Fibroblast of skin of left quadriceps (primary cell): ENCODE results near the gene RNASET2.

Source experiments
- DNase-seq, 2 experiments: peaks; one replicate each; pipeline ENCODE4 v3.0.0-alpha.2; 2013; ENCODE audit warnings: low read depth in 2 of 2

RNASET2 gene, protein sequence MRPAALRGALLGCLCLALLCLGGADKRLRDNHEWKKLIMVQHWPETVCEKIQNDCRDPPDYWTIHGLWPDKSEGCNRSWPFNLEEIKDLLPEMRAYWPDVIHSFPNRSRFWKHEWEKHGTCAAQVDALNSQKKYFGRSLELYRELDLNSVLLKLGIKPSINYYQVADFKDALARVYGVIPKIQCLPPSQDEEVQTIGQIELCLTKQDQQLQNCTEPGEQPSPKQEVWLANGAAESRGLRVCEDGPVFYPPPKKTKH

DNA sequence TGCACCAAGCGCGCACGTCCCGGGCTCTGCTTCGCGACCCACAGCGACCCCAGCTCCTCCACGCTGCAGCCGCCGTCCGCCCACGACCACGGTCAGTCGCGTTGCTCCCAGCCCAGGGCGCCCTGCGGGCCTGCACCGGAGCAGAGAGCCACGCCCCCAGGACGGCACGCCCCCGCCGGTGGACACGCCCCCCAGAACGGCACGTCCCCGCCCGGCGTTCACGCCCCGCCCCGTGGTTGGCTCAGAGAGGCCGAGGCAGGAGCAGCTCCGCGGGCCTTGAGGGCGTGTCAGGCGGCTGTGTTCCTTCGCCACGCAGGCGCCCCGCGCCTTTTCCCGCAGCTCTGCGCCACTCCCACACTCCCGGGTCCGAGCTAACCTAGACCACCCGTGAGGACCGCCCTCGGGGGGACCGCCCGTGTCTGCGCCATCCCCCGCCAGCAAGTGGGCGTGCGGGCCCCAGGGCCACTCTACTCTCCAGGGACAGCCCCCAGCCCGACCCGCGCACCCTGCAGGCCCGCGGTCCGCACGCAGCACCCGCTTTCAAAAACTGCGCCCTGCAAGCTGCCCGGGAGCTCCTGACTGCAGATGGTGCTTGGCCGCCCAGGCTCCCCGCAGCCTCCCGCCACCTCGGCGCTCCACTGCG lies at the start of gene RNASET2:
TSS of gene RNASET2 (minus strand) at position 107 of the 643 bp plus-strand sequence. CDS start 368 bp downstream, outside the sequence.
- peak; percentile 73 for DNase-seq

DNA sequence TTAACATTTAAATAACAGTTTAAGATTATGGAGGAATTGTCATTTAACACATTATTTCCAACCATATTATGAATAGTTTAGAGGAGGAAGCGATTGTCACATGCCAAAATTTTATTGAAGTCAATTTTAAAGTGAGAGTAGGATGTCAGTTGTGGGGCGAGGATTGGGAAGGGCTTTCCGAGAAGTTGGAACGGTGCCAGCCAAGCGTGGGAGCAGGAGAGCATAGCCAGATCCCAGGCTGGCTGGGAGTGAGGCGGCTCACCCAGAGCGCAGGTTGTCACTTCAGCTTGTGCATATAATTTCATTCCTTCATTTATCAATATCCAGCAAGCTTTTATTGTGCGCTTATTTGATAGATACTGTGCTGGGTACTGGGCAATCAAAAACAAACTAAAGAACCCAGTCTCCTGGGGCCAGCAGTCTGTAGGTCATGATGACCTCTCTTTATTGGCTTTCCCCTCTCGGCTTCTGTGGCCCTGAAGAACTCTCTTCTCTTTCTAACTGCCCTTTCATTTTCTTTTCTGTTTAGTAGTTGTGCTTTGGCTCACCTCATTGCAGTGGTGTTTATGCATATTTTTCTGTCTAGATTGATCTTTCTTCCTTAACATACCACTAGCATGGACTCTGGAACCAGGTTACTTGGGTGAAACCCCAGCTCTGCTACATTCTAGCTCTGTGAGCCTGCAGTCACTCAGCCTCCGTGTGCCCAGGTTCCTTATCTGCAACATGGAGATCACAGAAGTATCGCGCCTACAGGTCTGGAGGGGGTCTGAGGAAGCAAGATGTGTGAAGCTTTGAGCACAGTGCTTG lies 49.2 kb upstream of the RNASET2 start:
- no peak for DNase-seq

DNA sequence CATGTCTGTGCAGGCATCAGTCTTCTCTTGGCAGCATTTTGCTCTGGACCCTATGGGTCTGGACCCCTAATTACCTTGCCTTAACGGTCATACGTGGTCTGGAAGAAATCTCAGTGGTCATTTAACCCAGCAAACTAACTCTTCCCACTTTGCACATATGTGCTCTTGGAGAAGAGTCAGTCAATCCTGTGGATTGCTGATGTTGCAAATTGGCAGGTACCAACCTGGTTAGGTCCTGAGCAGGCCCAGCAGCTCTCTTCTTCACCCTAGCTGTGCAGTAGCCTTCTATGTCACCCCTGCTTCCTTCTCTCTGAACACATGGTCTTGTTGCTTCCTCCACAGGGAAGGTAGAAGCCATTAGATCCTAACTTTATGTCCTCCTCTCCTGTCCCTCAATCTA lies 44.4 kb upstream of the RNASET2 start:
- DNase-seq: no peak

DNA sequence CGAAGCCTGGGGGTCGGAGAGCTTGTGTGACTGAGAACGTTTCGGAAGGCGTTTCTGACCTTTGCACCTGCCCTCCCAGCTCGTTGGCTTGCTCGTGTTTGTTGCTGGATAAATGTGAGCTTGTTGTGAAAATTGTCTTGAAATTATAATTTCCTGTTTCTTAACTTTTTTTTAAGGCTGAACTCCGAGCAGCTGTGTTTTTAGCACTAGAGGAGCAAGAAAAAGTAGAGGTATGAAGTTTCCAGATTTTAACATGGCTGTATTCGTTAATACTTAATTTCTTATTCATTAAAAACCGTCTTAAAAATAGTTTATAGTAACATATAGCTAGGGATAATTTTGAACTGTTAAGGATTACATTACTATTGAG lies 43.5 kb upstream of the RNASET2 start:
- no peak for DNase-seq

DNA sequence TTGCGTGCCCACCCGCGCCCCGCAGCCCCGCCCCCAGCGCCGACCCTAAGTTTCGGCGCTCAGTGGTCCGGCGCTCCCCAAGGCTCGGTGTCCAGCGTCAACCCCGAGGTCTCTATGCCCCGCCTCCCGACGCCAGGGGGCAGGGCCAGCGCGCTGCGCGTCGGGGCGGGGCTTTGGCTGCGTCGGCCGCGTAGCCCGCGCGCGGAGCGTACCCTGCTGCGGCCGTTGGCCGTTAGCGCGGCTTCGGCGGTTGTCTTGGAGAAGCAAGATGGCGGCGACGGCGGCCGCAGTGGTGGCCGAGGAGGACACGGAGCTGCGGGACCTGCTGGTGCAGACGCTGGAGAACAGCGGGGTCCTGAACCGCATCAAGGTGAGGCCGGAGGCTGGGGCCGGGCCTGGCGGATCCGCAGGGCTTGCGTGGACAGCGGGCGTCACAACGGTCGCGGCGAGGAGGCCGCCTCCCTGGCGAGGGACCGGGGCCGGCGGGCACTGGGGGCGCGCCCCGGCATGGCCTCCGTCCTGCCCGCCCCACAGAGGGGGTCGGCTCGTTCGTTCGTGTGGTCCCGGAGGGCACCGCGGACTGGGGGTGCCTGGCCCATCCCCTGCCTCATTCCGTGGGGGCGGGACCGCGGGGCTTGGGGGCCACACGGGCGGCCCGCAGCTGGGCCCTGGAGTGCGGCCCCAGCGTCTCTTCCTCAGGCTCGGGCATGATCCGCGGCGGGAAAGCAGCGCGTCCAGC lies 43.0 kb upstream of the RNASET2 start, which contains the start of gene CEP43:
TSS of gene CEP43 (plus strand) at position 253 of the 739 bp plus-strand sequence. CDS start at position 269, 16 bp downstream.
- DNase-seq: peak; percentile 94

DNA sequence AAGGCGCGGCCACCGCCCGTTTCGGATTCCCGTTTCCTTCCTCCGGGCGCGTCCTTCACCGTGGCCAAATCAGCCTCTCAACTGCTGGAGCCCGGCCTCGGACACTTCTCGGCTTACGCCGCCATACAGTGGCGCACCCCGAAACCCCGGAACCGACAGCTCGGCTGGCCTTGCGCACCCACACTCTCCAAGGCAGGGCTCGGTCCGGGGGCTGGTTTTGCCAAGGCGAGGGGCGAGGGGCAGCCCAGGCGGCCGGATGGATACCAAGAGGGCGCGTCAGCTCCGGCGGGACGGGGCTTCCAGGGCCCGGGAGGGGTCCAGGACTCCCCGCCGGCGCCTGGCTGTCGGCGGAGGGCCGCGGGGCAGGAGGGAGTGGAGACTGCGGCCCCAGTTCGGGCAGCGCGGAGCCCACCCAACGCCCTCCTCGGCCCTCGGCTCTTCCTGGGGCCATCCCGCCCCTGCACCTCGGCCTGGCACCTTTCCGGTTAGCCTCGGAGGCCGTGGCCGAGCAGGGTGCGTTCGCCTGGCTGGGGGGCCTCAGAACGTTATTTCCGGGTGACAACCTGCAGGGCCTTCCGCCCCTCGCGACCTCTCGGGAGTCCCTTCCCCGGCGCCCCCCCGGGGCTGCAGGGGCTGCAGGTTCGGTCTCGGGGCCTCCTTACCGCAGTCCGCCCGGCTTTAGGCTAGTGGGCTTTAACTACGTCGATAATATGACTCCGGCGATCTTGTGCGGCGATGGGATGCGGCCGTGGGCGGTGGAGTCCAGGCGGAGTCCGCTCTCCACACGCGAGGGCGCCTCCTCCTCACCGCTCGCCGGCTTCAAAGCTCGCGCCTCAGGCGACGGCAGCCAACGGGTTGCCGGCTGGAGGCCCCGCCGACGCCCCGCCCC lies 42.1 kb upstream of the RNASET2 start:
- DNase-seq: no peak

DNA sequence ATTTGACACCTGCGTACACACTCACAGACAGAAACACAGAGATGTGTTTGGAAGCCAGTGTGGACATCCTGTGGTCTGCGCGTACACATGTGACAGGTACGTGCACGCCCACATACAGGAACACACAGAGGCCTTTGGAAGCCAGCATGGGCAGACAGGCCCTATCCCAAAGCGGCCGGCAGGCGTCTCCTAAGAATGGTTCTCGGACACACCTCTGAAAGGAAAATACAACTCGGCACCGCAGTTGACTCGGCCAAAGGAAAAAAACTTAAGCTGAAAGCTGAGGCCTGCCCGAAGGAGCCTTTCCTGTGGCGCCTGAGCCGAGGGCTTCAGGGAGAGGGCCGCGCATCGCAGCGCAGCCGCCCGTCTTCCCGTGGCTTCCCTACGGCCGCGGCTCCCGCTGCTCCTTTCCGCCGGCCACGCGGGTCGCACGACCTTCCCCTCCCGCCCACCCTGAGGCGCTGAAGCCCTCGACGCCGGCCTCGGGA lies 41.5 kb upstream of the RNASET2 start:
- peak in 1 of 2 experiments; percentile 15 for DNase-seq

DNA sequence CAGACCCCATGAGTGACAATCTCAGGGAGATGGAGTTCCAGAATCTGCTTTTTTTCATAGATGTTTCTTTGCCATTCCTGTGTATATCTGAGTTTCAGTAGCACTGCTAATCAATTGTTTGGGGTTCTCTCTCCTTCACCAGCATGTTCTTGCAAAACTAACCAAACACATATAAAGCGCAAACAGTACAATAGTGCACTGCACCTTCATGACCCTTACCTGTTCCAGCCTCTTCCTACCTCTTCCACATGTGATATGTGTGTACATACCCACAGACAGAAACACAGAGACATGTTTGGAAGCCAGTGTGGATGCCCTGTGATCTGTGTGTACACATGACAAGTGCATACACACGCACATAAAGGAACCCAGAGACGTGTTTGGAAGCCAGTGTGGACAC lies 41.0 kb upstream of the RNASET2 start:
- DNase-seq: no peak

DNA sequence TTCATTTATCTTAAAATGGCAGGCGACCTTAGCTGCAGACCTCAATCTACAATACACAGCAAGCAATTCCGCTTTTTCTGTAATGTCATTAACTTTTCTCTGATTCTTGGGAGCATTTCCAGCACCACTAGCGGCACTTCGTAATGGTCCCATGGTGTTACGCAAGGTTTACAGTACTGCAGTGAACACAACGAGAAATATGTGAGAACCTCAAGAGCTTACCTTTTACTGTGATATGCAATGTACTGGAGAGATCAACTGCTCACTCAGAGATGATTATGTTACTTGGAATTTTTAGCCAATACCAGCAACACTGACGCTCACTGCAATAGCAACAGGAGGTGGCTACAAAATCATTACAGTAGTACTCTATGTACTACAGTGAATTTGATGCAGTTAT lies 40.1 kb upstream of the RNASET2 start:
- peak in 1 of 2 experiments; percentile 28 for DNase-seq

DNA sequence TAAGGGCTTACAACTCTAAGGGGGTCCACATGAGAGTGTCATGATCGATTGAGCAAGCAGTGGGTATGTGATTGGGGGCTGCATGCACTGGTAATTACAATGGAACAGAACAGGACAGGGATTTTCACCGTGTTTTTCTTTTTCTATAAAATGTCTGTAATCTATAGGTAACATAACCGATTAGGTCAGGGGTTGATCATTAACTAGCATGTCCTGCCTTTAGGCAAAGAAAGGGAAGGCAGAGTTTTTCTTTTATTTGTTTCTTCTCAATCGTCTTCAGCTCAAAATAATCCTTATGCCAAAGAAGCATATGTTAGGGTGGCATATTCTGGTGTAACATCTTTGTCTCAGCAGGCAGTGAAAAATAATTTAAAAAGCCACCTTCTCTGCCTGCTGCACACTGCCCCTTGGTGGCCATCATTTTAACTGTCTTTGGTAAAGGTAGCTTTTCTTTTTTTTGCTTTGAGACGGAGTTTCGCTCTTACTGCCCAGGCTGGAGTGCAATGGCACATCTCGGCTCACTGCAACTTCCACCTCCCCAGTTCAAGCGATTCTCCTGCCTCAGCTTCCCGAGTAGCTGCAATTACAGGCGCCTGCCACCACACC lies 33.2 kb upstream of the RNASET2 start:
- DNase-seq: no peak

DNA sequence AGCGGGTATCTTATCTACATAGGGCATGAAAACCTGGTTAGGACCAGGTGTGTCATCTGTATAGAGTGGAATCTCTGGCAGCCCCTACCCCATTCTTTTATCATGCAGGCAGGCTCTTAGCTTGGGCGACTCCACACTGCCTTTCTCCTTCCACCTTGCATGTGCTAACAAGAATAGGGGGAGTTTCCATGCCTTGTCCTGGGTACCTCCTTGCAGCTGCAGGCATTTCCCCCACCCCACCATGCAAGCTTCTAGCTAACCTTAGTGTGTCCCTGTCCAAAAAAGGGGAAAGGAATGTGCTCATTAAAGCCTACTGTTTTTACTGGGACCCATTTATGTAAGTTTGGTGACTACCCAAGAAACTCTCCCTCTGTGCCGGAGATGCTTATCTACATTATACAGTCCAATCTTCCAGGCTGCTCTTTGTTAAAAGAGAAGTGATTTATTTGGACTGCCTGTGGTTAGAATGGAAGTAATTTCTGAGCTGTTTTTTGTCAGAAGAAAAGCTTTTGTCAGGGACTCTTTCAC lies 32.4 kb upstream of the RNASET2 start:
- DNase-seq: no peak

DNA sequence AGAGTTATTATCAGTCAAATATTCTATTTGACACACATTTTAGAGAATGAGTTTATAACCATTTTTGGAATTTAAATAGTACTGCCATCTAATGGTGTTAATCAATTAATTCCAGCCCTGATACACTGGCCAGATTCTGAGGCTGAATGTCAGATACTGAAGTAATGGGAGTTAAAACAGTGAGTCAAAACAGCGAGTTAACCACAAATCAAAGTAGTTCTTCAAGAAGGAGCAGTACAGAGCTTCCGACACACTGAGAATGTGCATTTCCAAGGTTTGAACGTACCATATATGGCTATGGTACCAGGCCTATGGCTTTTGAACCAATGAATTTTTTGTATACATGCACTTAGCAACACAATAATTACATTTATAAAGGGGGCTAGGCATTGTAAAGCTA lies 31.6 kb upstream of the RNASET2 start:
- DNase-seq: no peak

DNA sequence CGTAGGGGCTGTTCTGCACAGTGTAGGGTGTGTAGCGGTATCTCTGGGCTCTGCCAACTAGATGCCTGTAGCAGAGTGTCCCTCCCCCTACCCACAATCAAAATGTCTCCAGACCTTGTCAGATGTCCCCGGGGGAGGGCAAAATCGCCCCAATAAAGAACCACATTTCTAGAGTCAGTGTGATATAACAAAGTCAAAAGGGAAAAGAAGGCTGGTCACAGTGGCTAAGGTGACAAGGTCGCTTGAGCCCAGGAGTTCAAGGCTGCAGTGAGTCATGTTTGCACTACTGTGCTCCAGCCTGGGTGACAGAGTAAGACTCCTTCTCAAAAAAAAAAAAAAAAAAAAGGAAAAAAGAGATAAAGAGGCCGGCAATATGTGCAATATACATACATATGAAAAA lies 31.1 kb upstream of the RNASET2 start:
- no peak for DNase-seq

DNA sequence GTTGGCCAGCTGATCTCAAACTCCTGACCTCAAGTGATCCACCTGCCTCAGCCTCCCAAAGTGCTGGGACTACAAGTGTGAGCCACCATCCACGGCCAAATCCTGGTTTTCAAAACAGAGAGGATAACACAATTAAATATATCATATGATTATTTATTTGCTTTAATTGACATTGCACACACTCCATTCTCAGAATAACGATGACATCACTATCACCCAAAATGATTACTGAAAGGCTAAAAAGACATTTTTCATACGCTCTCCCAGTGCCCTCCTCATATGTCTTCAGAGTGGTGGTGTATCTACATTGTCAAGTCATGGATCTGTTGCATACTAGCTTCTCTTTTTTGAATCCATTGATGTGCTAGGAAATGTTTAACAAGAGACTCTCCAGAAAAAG lies 24.4 kb upstream of the RNASET2 start:
- DNase-seq: no peak

DNA sequence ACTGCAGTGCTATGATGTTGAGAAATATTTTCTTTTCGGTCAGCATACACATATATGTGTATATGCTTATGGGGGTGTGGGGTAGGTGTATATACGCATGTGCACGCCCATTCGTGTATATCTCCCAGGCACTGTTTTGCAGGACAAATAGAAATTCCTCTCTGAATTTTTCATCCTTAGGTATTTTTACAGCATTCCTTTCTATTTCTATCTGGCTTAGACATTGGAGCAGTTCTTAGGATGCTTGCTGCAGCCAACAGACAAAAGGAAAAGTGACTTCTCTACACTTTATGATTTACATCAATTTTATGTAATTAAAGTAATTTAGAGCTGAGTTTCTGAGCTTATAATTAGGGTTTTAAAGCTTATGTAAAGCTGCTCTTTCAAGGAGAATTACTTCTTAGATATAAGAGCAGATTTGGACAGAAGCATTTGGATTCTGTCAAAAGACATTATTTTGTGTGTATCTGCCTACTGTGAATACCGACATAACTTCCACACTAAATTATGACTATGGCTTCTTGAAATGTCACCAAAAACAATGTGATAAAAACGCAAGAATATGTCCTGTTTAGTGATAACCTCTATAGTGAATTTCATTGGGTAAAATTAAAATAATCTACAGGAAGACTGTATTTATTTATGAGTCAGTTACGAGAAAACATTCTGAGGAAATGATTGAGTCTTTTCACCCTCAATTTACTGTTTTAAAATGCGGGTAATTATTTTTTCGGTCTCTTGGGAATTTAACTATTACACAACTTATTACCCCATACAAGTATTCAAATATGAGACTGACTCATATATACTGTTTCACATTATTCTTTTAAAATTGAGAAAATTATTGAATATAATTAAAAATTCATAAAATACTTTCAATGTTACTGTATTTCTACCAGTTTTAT lies 21.5 kb upstream of the RNASET2 start:
- peak; percentile 64 to 67 for DNase-seq

DNA sequence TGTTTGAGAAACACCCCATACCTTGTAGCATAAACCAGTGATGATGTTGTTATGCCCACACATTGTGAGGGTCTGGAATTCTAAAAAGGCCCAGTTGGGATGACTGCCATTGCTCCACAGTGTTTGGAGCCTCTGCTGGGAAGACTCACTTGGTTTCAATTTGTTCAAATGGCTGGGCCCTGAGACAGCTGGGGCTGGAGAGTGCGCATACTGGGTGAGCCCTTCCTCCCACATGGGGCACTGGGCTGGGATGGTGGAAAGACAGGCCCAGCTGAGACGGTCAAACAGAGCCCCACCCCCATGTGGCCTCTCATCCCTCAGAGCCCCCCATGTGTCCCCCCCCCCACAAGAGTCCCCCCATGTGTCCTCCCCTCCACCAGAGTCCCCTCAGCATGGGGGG lies 20.3 kb upstream of the RNASET2 start:
- DNase-seq: no peak

DNA sequence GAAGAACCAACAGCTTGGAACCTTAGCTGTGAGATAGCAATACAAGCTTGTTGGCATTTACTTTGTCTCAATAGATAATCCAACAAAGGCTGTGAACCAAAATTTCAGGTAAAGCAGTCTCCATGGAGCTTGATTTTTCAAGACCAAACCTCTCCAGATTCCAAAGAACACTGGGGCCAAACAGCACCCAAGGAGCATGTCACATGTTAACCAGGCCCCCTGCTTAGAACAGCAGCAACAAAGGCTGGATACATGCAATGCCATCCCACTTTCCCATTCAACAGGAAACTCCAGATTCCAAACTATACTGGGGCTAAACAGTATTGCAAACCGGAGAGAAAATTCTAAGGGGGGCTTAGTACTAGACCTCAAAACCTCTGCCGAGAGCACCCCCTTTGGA lies 15.8 kb upstream of the RNASET2 start:
- DNase-seq: no peak

DNA sequence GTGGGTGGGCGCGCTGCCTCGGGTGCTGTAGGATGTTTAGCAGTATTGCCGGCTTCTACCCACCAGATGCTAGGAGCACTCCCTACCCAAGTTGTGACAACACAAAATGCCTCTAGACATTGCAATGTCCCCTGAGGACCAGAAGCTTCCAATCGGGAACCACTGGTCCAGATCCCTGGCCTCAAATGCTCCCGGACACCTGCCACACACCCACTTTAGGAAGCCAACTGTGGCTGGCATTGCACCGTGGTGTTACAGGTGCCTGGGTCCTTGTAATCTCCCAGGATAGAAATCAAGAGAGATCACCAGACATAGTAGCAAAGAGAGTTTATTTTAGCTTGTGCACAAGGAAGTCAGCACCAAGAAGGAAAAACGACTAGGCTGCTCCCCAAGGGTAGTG lies 14.9 kb upstream of the RNASET2 start:
- no peak for DNase-seq

DNA sequence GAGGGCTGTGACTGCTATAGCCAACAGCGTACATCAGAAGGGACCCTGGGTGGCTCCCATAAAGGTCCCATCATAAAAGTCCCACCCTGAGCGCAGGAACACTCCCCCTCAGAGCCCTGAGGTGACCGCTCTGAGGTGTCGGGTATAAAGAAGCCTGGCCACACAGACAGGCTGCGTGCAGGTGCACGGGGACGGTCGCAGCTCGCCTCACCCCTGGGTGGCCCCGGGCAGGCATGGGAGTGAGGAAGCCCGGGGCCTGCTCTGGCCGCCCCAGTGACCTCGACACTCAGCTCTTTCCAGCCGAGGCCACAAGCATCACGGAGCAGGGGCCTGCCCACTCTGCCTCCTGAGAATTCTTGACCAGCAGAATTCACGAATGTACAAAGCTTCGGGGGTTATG lies 14.4 kb upstream of the RNASET2 start:
- DNase-seq: no peak
